CD14-positive monocyte (primary cell): ENCODE measurements around the gene ATP13A3. TPM values are rescaled to one million over a fixed set of nuclear protein-coding genes. Genes with fewer than 3 reads are reported as not detected.

Experiments used
- DNase-seq, 3 donors: peaks; one replicate each; pipeline ENCODE4 v3.0.0-alpha.2; 2011 to 2022
- H2AFZ ChIP-seq: 2 replicates; pipeline ENCODE4 v1.6.0; 2012; ENCODE audit warnings: mild to moderate bottlenecking, low read depth, low read length, inconsistent platforms; ENCODE audit not compliant: insufficient read depth, poor library complexity, severe bottlenecking
- H3K27ac ChIP-seq, 2 donors: 1 replicate in 1 of 2; 2 replicates in 1 of 2; pipeline ENCODE4 v1.5.1; 2012 to 2013; ENCODE audit warnings: low read length in 2 of 2, control low read depth in 1 of 2, inconsistent platforms in 1 of 2, low read depth in 1 of 2, mild to moderate bottlenecking in 1 of 2
- H3K27me3 ChIP-seq, 2 donors: one replicate each; pipeline versions ENCODE4 v1.6.0 to v1.6.1; 2011 to 2013; ENCODE audit warnings: low read length in 2 of 2; ENCODE audit not compliant: control insufficient read depth in 2 of 2, insufficient read depth in 2 of 2
- H3K36me3 ChIP-seq, 2 donors: replicated peaks in 1 of 2; 1 replicate in 1 of 2; 2 replicates in 1 of 2; pipeline versions ENCODE4 v1.5.1 to v1.6.1; 2012 to 2013; ENCODE audit warnings: low read length in 2 of 2, control low read depth in 1 of 2, inconsistent platforms in 1 of 2, mild to moderate bottlenecking in 1 of 2; ENCODE audit not compliant: insufficient read depth in 2 of 2, control insufficient read depth in 1 of 2
- H3K4me1 ChIP-seq, 2 donors: 1 replicate in 1 of 2; 2 replicates in 1 of 2; pipeline versions ENCODE4 v1.5.1 to v1.6.1; 2012 to 2013; ENCODE audit warnings: low read length in 2 of 2, control low read depth in 1 of 2, inconsistent platforms in 1 of 2, mild to moderate bottlenecking in 1 of 2, moderate library complexity in 1 of 2; ENCODE audit not compliant: insufficient read depth in 2 of 2, control insufficient read depth in 1 of 2
- H3K4me2 ChIP-seq: replicated peaks from 2 replicates; pipeline ENCODE3; 2012; ENCODE audit warnings: low read length, moderate library complexity, mild to moderate bottlenecking; ENCODE audit not compliant: poor library complexity, severe bottlenecking; ENCODE audit errors: extremely low read depth
- H3K4me3 ChIP-seq, 3 experiments: fragments of 200-600 bp in 1 of 3; sonication (generic) in 1 of 3; replicated peaks in 1 of 3; 1 replicate in 2 of 3; 2 replicates in 1 of 3; pipeline ENCODE4 v1.5.1; 2011 to 2013; ENCODE audit warnings: low read length in 3 of 3, mild to moderate bottlenecking in 3 of 3, control low read depth in 2 of 3, low read depth in 2 of 3, inconsistent platforms in 1 of 3, moderate library complexity in 1 of 3
- H3K79me2 ChIP-seq: 2 replicates; pipeline ENCODE4 v1.6.0; 2012; ENCODE audit warnings: mild to moderate bottlenecking, control low read depth, inconsistent platforms, low read length, moderate library complexity; ENCODE audit not compliant: insufficient read depth
- H3K9ac ChIP-seq: 2 replicates; pipeline ENCODE4 v1.6.0; 2017; ENCODE audit warnings: low read length, mild to moderate bottlenecking; ENCODE audit not compliant: insufficient read depth, poor library complexity, severe bottlenecking
- H3K9me3 ChIP-seq, 2 donors: replicated peaks in 1 of 2; 1 replicate in 1 of 2; 2 replicates in 1 of 2; pipeline versions ENCODE4 v1.5.1 to v1.6.1; 2012 to 2013; ENCODE audit warnings: low read length in 2 of 2, control low read depth in 1 of 2; ENCODE audit not compliant: control insufficient read depth in 1 of 2, insufficient read depth in 1 of 2
- H4K20me1 ChIP-seq: 2 replicates; pipeline ENCODE4 v1.6.0; 2012; ENCODE audit warnings: mild to moderate bottlenecking, low read length, control low read depth, moderate library complexity; ENCODE audit not compliant: insufficient read depth
- H3K27ac Mint-ChIP-seq, 7 donors: one replicate each; pipeline ENCODE4 v1.8.0; 2020; ENCODE audit warnings: mild to moderate bottlenecking in 7 of 7, mixed read lengths in 7 of 7, moderate library complexity in 6 of 7, inconsistent platforms in 2 of 7
- H3K27me3 Mint-ChIP-seq, 3 donors: one replicate each; pipeline ENCODE4 v1.8.0; 2021 to 2022; ENCODE audit warnings: low read depth in 3 of 3, mild to moderate bottlenecking in 3 of 3, mixed read lengths in 3 of 3, moderate library complexity in 3 of 3, inconsistent platforms in 1 of 3
- H3K36me3 Mint-ChIP-seq, 2 donors: one replicate each; pipeline ENCODE4 v1.8.0; 2020; ENCODE audit warnings: mixed read lengths in 2 of 2, inconsistent platforms in 1 of 2, mild to moderate bottlenecking in 1 of 2
- H3K4me1 Mint-ChIP-seq: one replicate; pipeline ENCODE4 v1.8.0; 2020; ENCODE audit warnings: mild to moderate bottlenecking, mixed read lengths
- H3K4me3 Mint-ChIP-seq, 2 donors: one replicate each; pipeline ENCODE4 v1.8.0; 2020; ENCODE audit warnings: mild to moderate bottlenecking in 2 of 2, mixed read lengths in 2 of 2, moderate library complexity in 1 of 2
- H3K9me3 Mint-ChIP-seq, 7 donors: one replicate each; pipeline ENCODE4 v1.8.0; 2020 to 2022; ENCODE audit warnings: mixed read lengths in 7 of 7, mild to moderate bottlenecking in 6 of 7, moderate library complexity in 6 of 7, inconsistent platforms in 2 of 7
- WGBS: methylation state at CpG from one replicate; pipeline ENCODE4 v1.1.5; 2013; ENCODE audit warnings: missing lambda C conversion rate; ENCODE audit not compliant: insufficient coverage; 5-methylcytosine and 5-hydroxymethylcytosine counted together
- intact Hi-C, 2 donors: fragments of 100-400 bp; cut with micrococcal nuclease; formaldehyde crosslinking; loops; one replicate each; pipeline versions ENCODE4 v1.15.0 to v1.15.1; 2023
- polyA plus RNA-seq, 3 donors: library from polyadenylated mRNA; depleted of rRNA in 1 of 3; unstranded in 2 of 3; stranded (reverse) in 1 of 3; fragments of 300-500 nt in 2 of 3; fragments of >200 nt in 1 of 3; fragmentation: Illumina TruSeq in 2 of 3; gene quantifications; 1 replicate in 2 of 3; 2 replicates in 1 of 3; pipeline ENCODE4 v1.2.3, GENCODE V29; 2012 to 2021
- TF ChIP-seq, protein P1 (sequence below): fragments of 200-600 bp; IDR thresholded peaks from one replicate; pipeline ENCODE4 v1.8.0; 2022; ENCODE audit warnings: antibody characterized with exemption, mild to moderate bottlenecking

ATP13A3 gene
- polyA plus RNA-seq, 3 donors, result 4.7 to 19.5 (median 5.2) TPM

- no peak overlapping the region for H3K4me2 ChIP-seq
- intact Hi-C loops, result no loop called here
- H3K9me3 ChIP-seq, result no peaks in the 10 kb centered on the region
- H3K9me3 Mint-ChIP-seq, result no peaks in the 10 kb centered on the region
- no peak overlapping the region for H3K4me3 ChIP-seq
- no peak overlapping the region for H3K9ac ChIP-seq
- no peaks in the 10 kb centered on the region for H3K4me1 Mint-ChIP-seq
- DNase-seq, result no peak
- H2AFZ ChIP-seq, result no peak overlapping the region
- TF ChIP-seq, protein P1, sequence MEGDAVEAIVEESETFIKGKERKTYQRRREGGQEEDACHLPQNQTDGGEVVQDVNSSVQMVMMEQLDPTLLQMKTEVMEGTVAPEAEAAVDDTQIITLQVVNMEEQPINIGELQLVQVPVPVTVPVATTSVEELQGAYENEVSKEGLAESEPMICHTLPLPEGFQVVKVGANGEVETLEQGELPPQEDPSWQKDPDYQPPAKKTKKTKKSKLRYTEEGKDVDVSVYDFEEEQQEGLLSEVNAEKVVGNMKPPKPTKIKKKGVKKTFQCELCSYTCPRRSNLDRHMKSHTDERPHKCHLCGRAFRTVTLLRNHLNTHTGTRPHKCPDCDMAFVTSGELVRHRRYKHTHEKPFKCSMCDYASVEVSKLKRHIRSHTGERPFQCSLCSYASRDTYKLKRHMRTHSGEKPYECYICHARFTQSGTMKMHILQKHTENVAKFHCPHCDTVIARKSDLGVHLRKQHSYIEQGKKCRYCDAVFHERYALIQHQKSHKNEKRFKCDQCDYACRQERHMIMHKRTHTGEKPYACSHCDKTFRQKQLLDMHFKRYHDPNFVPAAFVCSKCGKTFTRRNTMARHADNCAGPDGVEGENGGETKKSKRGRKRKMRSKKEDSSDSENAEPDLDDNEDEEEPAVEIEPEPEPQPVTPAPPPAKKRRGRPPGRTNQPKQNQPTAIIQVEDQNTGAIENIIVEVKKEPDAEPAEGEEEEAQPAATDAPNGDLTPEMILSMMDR, result no peak
- H3K36me3 Mint-ChIP-seq, result no peaks in the 10 kb centered on the region
- WGBS, result 96% methylated on average over 5 of the region's 7 CpGs
- H3K36me3 ChIP-seq, result no peaks in the 10 kb centered on the region
- peaks cover 0 to 2% of the 10 kb centered on the region in 2 donors for H3K27me3 ChIP-seq
- no peak overlapping the region for H3K4me3 Mint-ChIP-seq
- no peaks in the 10 kb centered on the region for H4K20me1 ChIP-seq
- H3K4me1 ChIP-seq, result no peaks in the 10 kb centered on the region
- H3K27ac ChIP-seq, result no peak overlapping the region
- peaks cover 20 to 31% (median 24%) of the 10 kb centered on the region in 3 donors for H3K27me3 Mint-ChIP-seq
- no peaks in the 10 kb centered on the region for H3K79me2 ChIP-seq
- H3K27ac Mint-ChIP-seq, result no peak overlapping the region
Measured at GRCh38 chr3:194380326-194380725, 106.5 kb downstream of the ATP13A3 start.

GRCh38 chr3:194379651-194380050, 107.2 kb downstream of the ATP13A3 start:
- TF ChIP-seq, protein P1, result no peak
- peaks cover 18 to 28% (median 24%) of the 10 kb centered on the region in 3 donors for H3K27me3 Mint-ChIP-seq
- Histone ChIP-seq H3K9ac (no peak overlapping the region), H3K27ac (no peak overlapping the region), H4K20me1 (no peaks in the 10 kb centered on the region), H3K79me2 (no peaks in the 10 kb centered on the region), H2AFZ (no peak overlapping the region), H3K36me3 (no peaks in the 10 kb centered on the region), H3K27me3 (peaks cover 0 to 2% of the 10 kb centered on the region in 2 donors), H3K4me2 (no peak overlapping the region), H3K4me3 (no peak overlapping the region), H3K9me3 (no peaks in the 10 kb centered on the region), H3K4me1 (no peaks in the 10 kb centered on the region)
- H3K4me1 Mint-ChIP-seq, result no peaks in the 10 kb centered on the region
- H3K36me3 Mint-ChIP-seq, result no peaks in the 10 kb centered on the region
- DNase-seq, result no peak
- intact Hi-C loops, result no loop called here
- WGBS, result 93% methylated on average over 8 of the region's 9 CpGs
- no peak overlapping the region for H3K27ac Mint-ChIP-seq
- H3K4me3 Mint-ChIP-seq, result no peak overlapping the region
- no peaks in the 10 kb centered on the region for H3K9me3 Mint-ChIP-seq
